H1 (cell line): ENCODE results near the gene PSMB1.

Experiments
- BCL11A ChIP-seq, 2 experiments: IDR thresholded peaks; one replicate each; pipeline ENCODE4 v1.6.1; 2011; ENCODE audit warnings: low read depth in 2 of 2, low read length in 2 of 2, mild to moderate bottlenecking in 2 of 2
- CBX5 ChIP-seq: fragments of 300-800, 300-1000 bp; sonication (generic); IDR thresholded peaks from 2 replicates; pipeline ENCODE4 v1.7.1; 2016; ENCODE audit warnings: antibody characterized with exemption, low read length, low read depth
- CREB1 ChIP-seq: IDR thresholded peaks from 2 replicates; pipeline ENCODE4 v1.6.1; 2012; ENCODE audit warnings: inconsistent platforms
- EGR1 ChIP-seq: IDR thresholded peaks from 2 replicates; pipeline ENCODE4 v1.6.1; 2011; ENCODE audit warnings: low read depth, low read length, borderline replicate concordance
- EZH2 ChIP-seq: fragments of 200-600 bp; sonication (generic); IDR thresholded peaks from 2 replicates; pipeline ENCODE4 v1.7.1; 2012; ENCODE audit warnings: low read depth, mild to moderate bottlenecking, moderate library complexity, low read length, inconsistent platforms; ENCODE audit not compliant: severe bottlenecking
- KDM1A ChIP-seq: fragments of 200-600, 300-600 bp; sonication (generic); IDR thresholded peaks from 2 replicates; pipeline ENCODE4 v1.7.1; 2016; ENCODE audit warnings: mild to moderate bottlenecking, low read length, borderline replicate concordance
- NRF1 ChIP-seq: IDR thresholded peaks from 2 replicates; pipeline ENCODE4 v1.6.1; 2011; ENCODE audit warnings: mild to moderate bottlenecking, low read depth, low read length, improper control_type of control experiment
- POLR2AphosphoS5 ChIP-seq: IDR thresholded peaks from 2 replicates; pipeline ENCODE4 v1.6.1; 2011; ENCODE audit warnings: low read depth, low read length
- RAD21 ChIP-seq, 2 experiments: IDR thresholded peaks in 1 of 2; conservative IDR thresholded peaks in 1 of 2; 2 replicates each; pipeline ENCODE4 v1.6.1; 2011; ENCODE audit warnings: low read depth in 2 of 2, low read length in 2 of 2, improper control_type of control experiment in 1 of 2, inconsistent platforms in 1 of 2, mild to moderate bottlenecking in 1 of 2, moderate library complexity in 1 of 2
- SP1 ChIP-seq: IDR thresholded peaks from 2 replicates; pipeline ENCODE4 v1.6.1; 2011; ENCODE audit warnings: low read depth, low read length
- YY1 ChIP-seq: IDR thresholded peaks from 2 replicates; pipeline ENCODE4 v1.6.1; 2011; ENCODE audit warnings: low read depth, mild to moderate bottlenecking, low read length
- TF ChIP-seq, protein P1 (sequence below), 3 experiments: IDR thresholded peaks; 1 replicate in 2 of 3; 2 replicates in 1 of 3; pipeline versions ENCODE4 v1.5.1 to v1.6.1; 2011; ENCODE audit warnings: low read length in 3 of 3, mild to moderate bottlenecking in 3 of 3, inconsistent platforms in 2 of 3, low read depth in 1 of 3, moderate library complexity in 1 of 3; ENCODE audit not compliant: insufficient read depth in 1 of 3; ENCODE audit errors: control extremely low read depth in 1 of 3
- TF ChIP-seq, protein P2 (sequence below): IDR thresholded peaks from 2 replicates; pipeline ENCODE4 v1.6.1; 2011; ENCODE audit warnings: low read length, improper control_type of control experiment

DNA sequence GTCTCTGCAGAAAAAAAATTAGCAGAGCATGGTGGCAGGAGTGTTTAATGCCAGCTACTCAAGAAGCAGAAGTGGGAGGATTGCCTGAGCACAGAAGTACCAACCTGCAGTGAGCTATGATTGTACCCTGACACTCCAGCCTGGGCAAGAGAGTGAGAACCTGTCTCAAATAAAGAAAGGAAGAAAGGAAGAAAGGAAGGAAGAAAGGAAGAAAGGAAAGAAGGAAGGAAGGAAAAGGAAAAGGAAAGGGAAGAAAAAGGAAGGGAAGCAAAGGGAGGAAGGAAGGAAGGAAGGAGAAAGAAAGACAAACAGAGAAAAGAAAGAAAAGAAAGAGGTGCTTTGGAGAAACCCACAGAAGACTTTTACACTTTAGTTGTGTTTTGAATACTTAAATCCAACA, 44.2 kb upstream of the PSMB1 start:
- TF ChIP-seq POLR2AphosphoS5 = no peak
- TF ChIP-seq, protein P1, sequence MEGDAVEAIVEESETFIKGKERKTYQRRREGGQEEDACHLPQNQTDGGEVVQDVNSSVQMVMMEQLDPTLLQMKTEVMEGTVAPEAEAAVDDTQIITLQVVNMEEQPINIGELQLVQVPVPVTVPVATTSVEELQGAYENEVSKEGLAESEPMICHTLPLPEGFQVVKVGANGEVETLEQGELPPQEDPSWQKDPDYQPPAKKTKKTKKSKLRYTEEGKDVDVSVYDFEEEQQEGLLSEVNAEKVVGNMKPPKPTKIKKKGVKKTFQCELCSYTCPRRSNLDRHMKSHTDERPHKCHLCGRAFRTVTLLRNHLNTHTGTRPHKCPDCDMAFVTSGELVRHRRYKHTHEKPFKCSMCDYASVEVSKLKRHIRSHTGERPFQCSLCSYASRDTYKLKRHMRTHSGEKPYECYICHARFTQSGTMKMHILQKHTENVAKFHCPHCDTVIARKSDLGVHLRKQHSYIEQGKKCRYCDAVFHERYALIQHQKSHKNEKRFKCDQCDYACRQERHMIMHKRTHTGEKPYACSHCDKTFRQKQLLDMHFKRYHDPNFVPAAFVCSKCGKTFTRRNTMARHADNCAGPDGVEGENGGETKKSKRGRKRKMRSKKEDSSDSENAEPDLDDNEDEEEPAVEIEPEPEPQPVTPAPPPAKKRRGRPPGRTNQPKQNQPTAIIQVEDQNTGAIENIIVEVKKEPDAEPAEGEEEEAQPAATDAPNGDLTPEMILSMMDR (IDR thresholded peaks at IDR 0.05; ENCODE audit: control extremely low read depth in 1 of 3, insufficient read depth in 1 of 3, low read depth in 1 of 3, low read length in 3 of 3) = no peak
- no peak for TF ChIP-seq EZH2
- no peak for TF ChIP-seq NRF1
- TF ChIP-seq BCL11A (IDR thresholded peaks at IDR 0.05; ENCODE audit: low read depth in 2 of 2, low read length in 2 of 2) = no peak
- TF ChIP-seq, protein P2, sequence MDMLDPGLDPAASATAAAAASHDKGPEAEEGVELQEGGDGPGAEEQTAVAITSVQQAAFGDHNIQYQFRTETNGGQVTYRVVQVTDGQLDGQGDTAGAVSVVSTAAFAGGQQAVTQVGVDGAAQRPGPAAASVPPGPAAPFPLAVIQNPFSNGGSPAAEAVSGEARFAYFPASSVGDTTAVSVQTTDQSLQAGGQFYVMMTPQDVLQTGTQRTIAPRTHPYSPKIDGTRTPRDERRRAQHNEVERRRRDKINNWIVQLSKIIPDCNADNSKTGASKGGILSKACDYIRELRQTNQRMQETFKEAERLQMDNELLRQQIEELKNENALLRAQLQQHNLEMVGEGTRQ = no peak
- no peak for TF ChIP-seq YY1
- no peak for TF ChIP-seq SP1
- TF ChIP-seq RAD21 (IDR thresholded peaks at IDR 0.05 in 1 of 2, conservative IDR thresholded peaks at IDR 0.05 in 1 of 2; ENCODE audit: low read depth in 2 of 2, low read length in 2 of 2) = no peak
- TF ChIP-seq EGR1 = no peak
- TF ChIP-seq CBX5 = no peak
- TF ChIP-seq KDM1A = no peak
- no peak for TF ChIP-seq CREB1
